ENCODE data around the gene MSMB.
"Not testable (repeated sequence)": the region's sequence is repeated elsewhere in the genome, so short reads cannot be mapped to it uniquely, and the experiment has no call there.

Gene MSMB

GRCh38 chr10:46052057-46052790 is 6.2 kb upstream of the MSMB start:
- peak overlapping the region; percentile 77 for H3K27ac ChIP-seq (ENCODE audit: low read depth, low read length)
- no peak overlapping the region for H3K9ac ChIP-seq (ENCODE audit: low read depth, low read length)
- H3K27me3 ChIP-seq (ENCODE audit: control insufficient read depth, insufficient read depth, low read length), result no peaks in the 10 kb centered on the region
- no peak overlapping the region for H3K4me3 ChIP-seq (ENCODE audit: low read depth, low read length)
- peaks cover 30% of the 10 kb centered on the region for H3K4me1 ChIP-seq (ENCODE audit: control insufficient read depth, insufficient read depth, low read length)
- H3K9me3 ChIP-seq (ENCODE audit: control insufficient read depth, insufficient read depth, low read length), result no peaks in the 10 kb centered on the region
- H3K36me3 ChIP-seq (ENCODE audit: control insufficient read depth, insufficient read depth, low read length), result no peaks in the 10 kb centered on the region

DNA sequence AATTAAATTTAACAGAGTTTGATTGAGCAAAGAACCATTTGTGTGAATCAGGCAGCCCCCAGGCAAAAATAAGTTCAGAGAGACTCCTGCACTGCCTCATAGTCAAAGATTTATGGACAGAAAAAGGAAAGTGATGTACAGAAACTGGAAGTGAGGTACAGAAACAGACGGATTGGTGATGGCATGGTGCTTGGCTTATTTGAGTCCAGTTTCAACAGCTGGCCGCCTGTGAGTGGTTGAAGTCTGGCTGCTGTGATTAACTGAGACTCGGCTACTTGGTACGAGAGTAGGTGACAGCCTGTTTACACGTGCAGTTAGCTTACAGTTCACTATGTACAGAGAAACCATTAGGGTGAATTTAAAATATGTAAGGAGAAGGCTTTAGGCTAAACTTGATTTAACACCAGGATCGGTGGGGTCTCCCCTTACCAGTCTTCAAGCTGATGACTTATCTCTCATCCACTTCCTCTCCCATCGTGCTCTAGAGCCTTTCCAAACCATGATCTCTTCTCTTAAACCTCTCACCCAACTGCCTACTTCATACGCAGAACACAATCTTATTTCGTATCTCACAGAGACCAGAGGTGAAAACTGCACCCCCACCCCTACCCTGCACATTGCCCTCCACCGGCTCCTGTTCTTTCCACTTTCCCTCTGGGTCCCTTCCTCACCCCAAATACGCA is 5.0 kb upstream of the MSMB start:
- Histone ChIP-seq H3K27ac (ENCODE audit: low read depth, low read length) (no peak overlapping the region), H3K9me3 (ENCODE audit: control insufficient read depth, insufficient read depth, low read length) (no peaks in the 10 kb centered on the region), H3K36me3 (ENCODE audit: control insufficient read depth, insufficient read depth, low read length) (no peaks in the 10 kb centered on the region), H3K9ac (ENCODE audit: low read depth, low read length) (no peak overlapping the region), H3K4me3 (ENCODE audit: low read depth, low read length) (no peak overlapping the region), H3K27me3 (ENCODE audit: control insufficient read depth, insufficient read depth, low read length) (no peaks in the 10 kb centered on the region), H3K4me1 (ENCODE audit: control insufficient read depth, insufficient read depth, low read length) (peaks cover 30% of the 10 kb centered on the region)

DNA sequence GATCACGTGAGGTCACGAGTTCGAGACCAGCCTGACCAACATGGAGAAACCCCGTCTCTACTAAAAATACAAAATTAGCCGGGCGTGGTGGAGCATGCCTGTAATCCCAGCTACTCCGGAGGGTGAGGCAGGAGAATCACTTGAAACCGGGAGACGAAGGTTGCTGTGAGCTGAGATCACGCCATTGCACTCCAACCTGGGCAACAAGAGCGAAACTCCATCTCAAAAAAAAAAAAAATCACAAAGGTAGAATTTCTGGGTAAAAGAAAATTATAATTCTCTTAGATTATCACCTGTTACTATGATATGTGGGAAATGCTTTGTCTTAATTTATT is 3.4 kb upstream of the MSMB start:
- not testable (repeated sequence) for H3K9ac ChIP-seq (ENCODE audit: low read depth, low read length); H3K27me3 ChIP-seq (ENCODE audit: control insufficient read depth, insufficient read depth, low read length); H3K36me3 ChIP-seq (ENCODE audit: control insufficient read depth, insufficient read depth, low read length); H3K4me3 ChIP-seq (ENCODE audit: low read depth, low read length); H3K9me3 ChIP-seq (ENCODE audit: control insufficient read depth, insufficient read depth, low read length); H3K27ac ChIP-seq (ENCODE audit: low read depth, low read length)
- peaks cover 24% of the 10 kb centered on the region for H3K4me1 ChIP-seq (ENCODE audit: control insufficient read depth, insufficient read depth, low read length)

DNA sequence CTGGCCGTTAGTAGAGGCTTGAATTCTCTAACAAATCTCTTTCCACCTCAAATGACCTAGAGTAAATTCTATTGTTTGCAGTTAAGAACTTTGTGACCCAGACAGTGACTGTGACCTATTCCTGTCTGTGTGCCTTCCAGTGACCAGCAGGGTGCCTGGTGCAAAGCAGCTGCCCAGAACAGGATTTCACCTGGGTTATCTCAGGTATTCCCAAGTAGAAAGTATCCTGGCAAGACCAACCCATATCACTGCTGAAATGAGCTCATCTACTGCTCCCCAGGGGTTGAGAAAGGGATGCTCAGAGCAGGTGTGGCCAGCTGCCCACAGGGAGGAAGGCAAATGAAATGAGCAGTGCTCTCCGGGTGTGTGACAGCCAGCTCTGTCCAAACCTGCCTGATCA is 2.1 kb upstream of the MSMB start:
- Histone ChIP-seq H3K36me3 (ENCODE audit: control insufficient read depth, insufficient read depth, low read length) (no peaks in the 10 kb centered on the region), H3K27ac (ENCODE audit: low read depth, low read length) (no peak overlapping the region), H3K9me3 (ENCODE audit: control insufficient read depth, insufficient read depth, low read length) (no peaks in the 10 kb centered on the region), H3K4me1 (ENCODE audit: control insufficient read depth, insufficient read depth, low read length) (peaks cover 11% of the 10 kb centered on the region; the same call in 1 of the 2 replicates), H3K4me3 (ENCODE audit: low read depth, low read length) (no peak overlapping the region), H3K9ac (ENCODE audit: low read depth, low read length) (no peak overlapping the region), H3K27me3 (ENCODE audit: control insufficient read depth, insufficient read depth, low read length) (no peaks in the 10 kb centered on the region)

DNA sequence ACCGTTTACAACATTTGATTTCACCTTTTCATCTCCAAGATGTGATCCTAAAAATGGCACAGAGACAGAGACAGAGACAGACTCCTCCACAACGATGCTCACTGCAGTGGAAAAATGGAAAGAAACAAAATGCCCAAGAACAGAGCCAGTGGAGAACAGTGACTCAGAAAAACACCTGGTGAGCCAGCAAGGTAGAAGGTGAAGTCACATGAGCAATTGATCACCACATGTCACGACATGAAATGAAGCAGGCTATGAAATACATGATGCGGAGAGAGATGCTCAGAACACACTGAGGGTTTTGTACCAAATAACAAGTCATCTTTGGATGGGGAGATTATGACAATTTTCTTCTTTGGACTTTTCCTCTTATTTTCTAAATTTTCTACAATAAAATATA is 3.5 kb downstream of the MSMB start:
- no peaks in the 10 kb centered on the region for H3K4me1 ChIP-seq (ENCODE audit: control insufficient read depth, insufficient read depth, low read length)
- no peaks in the 10 kb centered on the region for H3K36me3 ChIP-seq (ENCODE audit: control insufficient read depth, insufficient read depth, low read length)
- H3K4me3 ChIP-seq (ENCODE audit: low read depth, low read length), result no peak overlapping the region
- H3K27ac ChIP-seq (ENCODE audit: low read depth, low read length), result no peak overlapping the region
- no peaks in the 10 kb centered on the region for H3K27me3 ChIP-seq (ENCODE audit: control insufficient read depth, insufficient read depth, low read length)
- H3K9me3 ChIP-seq (ENCODE audit: control insufficient read depth, insufficient read depth, low read length), result no peaks in the 10 kb centered on the region
- H3K9ac ChIP-seq (ENCODE audit: low read depth, low read length), result no peak overlapping the region

DNA sequence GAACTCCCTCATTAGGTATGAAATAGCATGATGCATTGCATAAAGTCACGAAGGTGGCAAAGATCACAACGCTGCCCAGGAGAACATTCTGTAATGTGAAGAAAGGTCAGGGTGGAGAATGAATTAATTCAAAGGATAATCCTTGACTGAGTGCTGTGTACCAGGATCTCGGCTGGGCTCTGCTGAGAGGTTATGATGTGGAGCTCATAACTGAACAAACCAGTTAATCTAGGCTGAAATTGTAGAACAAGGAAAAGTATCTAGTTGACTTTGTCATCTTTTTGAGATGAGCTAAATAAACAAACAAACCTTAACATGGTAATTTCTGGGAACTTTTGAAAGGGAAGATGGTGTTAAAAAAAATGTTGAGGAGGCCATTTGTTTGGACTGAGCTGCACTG is 6.1 kb downstream of the MSMB start:
- no peak overlapping the region for H3K27ac ChIP-seq (ENCODE audit: low read depth, low read length)
- H3K4me3 ChIP-seq (ENCODE audit: low read depth, low read length), result no peak overlapping the region
- no peaks in the 10 kb centered on the region for H3K9me3 ChIP-seq (ENCODE audit: control insufficient read depth, insufficient read depth, low read length)
- H3K36me3 ChIP-seq (ENCODE audit: control insufficient read depth, insufficient read depth, low read length), result no peaks in the 10 kb centered on the region
- H3K4me1 ChIP-seq (ENCODE audit: control insufficient read depth, insufficient read depth, low read length), result no peaks in the 10 kb centered on the region
- H3K9ac ChIP-seq (ENCODE audit: low read depth, low read length), result no peak overlapping the region
- no peaks in the 10 kb centered on the region for H3K27me3 ChIP-seq (ENCODE audit: control insufficient read depth, insufficient read depth, low read length)

GRCh38 chr10:46037107-46037825 is 8.8 kb downstream of the MSMB start:
- Histone ChIP-seq H3K4me3 (ENCODE audit: low read depth, low read length) (no peak overlapping the region), H3K4me1 (ENCODE audit: control insufficient read depth, insufficient read depth, low read length) (no peaks in the 10 kb centered on the region), H3K27me3 (ENCODE audit: control insufficient read depth, insufficient read depth, low read length) (no peaks in the 10 kb centered on the region), H3K27ac (ENCODE audit: low read depth, low read length) (no peak overlapping the region), H3K9ac (ENCODE audit: low read depth, low read length) (no peak overlapping the region), H3K36me3 (ENCODE audit: control insufficient read depth, insufficient read depth, low read length) (no peaks in the 10 kb centered on the region), H3K9me3 (ENCODE audit: control insufficient read depth, insufficient read depth, low read length) (no peaks in the 10 kb centered on the region)

DNA sequence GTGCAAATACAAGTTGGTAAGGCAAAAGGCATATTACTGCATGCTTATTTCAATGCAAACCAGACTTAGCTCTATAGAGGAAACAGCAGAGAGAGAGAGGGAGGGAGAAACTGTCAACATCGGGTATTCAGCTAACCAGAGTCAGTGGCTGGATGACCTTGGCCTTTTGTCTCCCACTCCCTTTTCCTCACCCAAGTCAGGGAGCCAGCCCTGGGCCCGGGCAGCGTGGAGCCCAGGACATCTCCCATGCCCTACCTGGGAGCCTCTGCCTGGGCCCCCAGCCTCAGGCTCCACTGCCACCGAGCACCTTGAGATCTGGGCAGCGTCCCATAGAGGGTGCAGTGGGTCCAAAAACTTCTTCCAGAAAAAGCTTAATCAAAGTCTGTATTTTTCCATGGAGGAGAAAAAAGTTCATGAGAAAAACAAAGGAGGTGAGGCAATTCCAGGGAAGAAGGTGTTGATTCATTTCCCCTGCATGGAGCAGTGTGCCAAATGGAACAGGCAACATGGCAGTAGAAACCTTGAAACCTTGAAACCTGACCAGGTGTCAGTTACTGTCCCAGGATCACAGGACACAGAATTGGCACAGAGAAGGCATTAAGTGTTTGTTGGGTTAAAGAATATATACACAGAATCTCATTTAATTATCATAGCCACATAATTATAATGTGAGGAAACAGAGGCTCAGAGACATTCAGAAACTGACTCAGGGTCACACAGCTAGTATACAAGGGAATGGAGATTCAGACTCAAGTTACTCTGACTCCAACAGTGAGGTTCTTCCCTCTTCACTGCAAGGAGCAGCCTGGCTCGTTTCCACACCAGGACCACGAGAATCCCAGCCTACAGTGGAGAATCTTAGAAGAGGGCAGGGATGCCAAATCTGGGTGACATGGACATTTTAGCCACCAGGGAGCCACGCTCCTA is 9.9 kb downstream of the MSMB start:
- H3K36me3 ChIP-seq (ENCODE audit: control insufficient read depth, insufficient read depth, low read length), result no peaks in the 10 kb centered on the region
- H3K27me3 ChIP-seq (ENCODE audit: control insufficient read depth, insufficient read depth, low read length), result no peaks in the 10 kb centered on the region
- no peaks in the 10 kb centered on the region for H3K4me1 ChIP-seq (ENCODE audit: control insufficient read depth, insufficient read depth, low read length)
- H3K4me3 ChIP-seq (ENCODE audit: low read depth, low read length), result no peak overlapping the region
- H3K27ac ChIP-seq (ENCODE audit: low read depth, low read length), result no peak overlapping the region
- no peak overlapping the region for H3K9ac ChIP-seq (ENCODE audit: low read depth, low read length)
- no peaks in the 10 kb centered on the region for H3K9me3 ChIP-seq (ENCODE audit: control insufficient read depth, insufficient read depth, low read length)

DNA sequence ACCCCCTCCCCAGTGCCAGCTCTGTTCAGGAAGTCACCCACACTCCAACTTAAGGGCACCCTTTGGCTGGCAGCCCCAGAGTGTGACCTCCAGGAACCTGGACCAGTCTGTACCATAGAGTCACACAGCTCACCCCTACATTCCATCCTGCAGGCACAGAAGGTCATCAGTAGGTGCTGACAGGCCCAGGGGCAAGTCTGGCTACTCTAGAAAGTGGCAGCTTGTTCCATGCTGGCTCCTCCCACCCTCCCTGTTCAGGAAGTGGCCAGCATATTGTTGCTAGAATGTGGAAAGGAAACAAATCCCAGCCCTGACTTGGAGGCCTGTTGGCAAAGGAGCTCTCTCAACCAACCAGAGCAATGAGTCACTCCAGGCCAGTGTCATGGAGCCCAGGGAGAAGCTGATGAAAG is 12.5 kb downstream of the MSMB start:
- Histone ChIP-seq H3K4me3 (ENCODE audit: low read depth, low read length) (no peak overlapping the region), H3K4me1 (ENCODE audit: control insufficient read depth, insufficient read depth, low read length) (peaks cover 15% of the 10 kb centered on the region), H3K9me3 (ENCODE audit: control insufficient read depth, insufficient read depth, low read length) (no peaks in the 10 kb centered on the region), H3K27ac (ENCODE audit: low read depth, low read length) (no peak overlapping the region), H3K36me3 (ENCODE audit: control insufficient read depth, insufficient read depth, low read length) (no peaks in the 10 kb centered on the region), H3K9ac (ENCODE audit: low read depth, low read length) (no peak overlapping the region), H3K27me3 (ENCODE audit: control insufficient read depth, insufficient read depth, low read length) (no peaks in the 10 kb centered on the region)

GRCh38 chr10:46031648-46032532 is 14.2 kb downstream of the MSMB start:
- Histone ChIP-seq H3K4me1 (ENCODE audit: control insufficient read depth, insufficient read depth, low read length) (peaks cover 15% of the 10 kb centered on the region), H3K27ac (ENCODE audit: low read depth, low read length) (no peak overlapping the region), H3K27me3 (ENCODE audit: control insufficient read depth, insufficient read depth, low read length) (no peaks in the 10 kb centered on the region), H3K9ac (ENCODE audit: low read depth, low read length) (no peak overlapping the region), H3K9me3 (ENCODE audit: control insufficient read depth, insufficient read depth, low read length) (no peaks in the 10 kb centered on the region), H3K4me3 (ENCODE audit: low read depth, low read length) (no peak overlapping the region), H3K36me3 (ENCODE audit: control insufficient read depth, insufficient read depth, low read length) (no peaks in the 10 kb centered on the region)

All from HUES48 (cell line).